NCI-H69 (cell line): ENCODE measurements around the gene BCL2L2.
A peak's percentile ranks its signal among the peaks of the same experiment; 100 is the strongest.

Source experiments
- DNase-seq: peaks from one replicate; lab custom pipeline; 2025; lab: John Stamatoyannopoulos, UW

Gene BCL2L2

GRCh38 chr14:23355871-23356435 is 49.3 kb downstream of the BCL2L2 start:
- DNase-seq: no peak

- DNase-seq: no peak
Measured at GRCh38 chr14:23356662-23357061, 50.0 kb downstream of the BCL2L2 start.

DNA sequence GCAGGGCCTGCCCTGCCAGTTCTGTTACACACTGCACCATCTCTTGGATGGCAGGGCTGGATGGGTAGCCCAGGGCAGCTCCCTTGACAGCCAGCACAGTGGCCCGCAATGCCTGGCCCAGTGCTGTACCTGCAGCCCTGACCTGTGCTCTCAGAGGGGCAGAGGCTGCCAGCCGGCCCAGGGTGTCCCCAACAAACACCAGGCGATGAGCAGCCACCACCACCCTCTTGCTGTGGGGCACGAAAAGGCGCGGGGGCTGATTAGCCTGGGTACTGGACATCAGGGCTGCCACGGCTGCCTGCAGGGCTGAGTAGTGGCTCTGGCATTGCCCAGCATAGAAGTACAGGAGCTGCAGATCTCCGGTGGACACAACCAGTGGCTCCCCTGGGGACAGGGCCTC is 50.6 kb downstream of the BCL2L2 start:
- DNase-seq: no peak

- DNase-seq: no peak
Measured at GRCh38 chr14:23358042-23358441, 51.4 kb downstream of the BCL2L2 start.

GRCh38 chr14:23358553-23359166 is 52.0 kb downstream of the BCL2L2 start:
- no peak for DNase-seq

DNA sequence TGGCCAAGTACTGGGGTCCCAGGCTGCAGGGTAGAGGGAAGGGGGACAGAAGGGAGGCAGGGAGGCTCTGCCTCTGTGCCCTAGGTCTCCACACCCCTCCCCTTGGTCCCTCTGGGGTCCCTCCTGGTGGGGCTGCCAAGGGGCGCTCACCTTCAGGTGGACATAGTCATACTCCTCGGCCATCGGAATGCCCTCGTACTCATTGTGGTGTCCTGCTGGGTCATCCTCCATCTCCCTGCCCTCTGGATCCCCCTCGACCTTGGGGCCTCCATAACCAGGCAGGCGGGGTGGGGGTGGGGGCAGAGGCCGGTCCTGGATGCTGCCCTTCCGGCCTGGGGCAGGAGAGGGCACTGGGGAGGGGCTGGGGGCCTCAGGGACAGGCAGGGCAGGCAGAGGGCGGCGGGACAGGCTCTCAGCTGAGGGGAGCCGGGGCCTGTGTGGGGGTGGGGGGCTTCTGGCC is 52.6 kb downstream of the BCL2L2 start:
- DNase-seq: no peak

GRCh38 chr14:23359722-23360447 is 53.3 kb downstream of the BCL2L2 start:
- DNase-seq: no peak

DNA sequence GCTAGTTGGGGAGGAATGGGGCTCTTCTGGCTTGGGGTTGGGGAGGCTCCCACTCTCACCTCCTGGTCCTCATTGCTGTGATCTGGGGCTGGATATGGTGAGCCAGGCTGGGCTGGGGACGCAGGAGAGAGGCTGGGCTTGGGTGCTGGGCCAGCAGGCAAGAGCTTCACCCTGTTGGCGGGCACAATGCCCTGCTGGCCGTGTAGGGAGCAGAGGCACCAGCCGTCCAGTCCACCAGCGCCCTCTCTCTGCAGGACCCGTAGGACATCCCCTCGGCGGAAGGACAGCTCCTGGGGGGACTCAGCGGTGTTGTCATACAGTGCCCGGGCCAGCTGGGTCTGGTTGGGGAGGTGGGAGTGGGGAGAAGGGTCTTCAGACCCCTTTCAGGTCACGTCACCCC is 53.9 kb downstream of the BCL2L2 start:
- DNase-seq: peak; percentile 14

- no peak for DNase-seq
Measured at GRCh38 chr14:23361320-23361719, 54.7 kb downstream of the BCL2L2 start.
